ENCODE data around the gene MMP25.

Gene MMP25

DNA sequence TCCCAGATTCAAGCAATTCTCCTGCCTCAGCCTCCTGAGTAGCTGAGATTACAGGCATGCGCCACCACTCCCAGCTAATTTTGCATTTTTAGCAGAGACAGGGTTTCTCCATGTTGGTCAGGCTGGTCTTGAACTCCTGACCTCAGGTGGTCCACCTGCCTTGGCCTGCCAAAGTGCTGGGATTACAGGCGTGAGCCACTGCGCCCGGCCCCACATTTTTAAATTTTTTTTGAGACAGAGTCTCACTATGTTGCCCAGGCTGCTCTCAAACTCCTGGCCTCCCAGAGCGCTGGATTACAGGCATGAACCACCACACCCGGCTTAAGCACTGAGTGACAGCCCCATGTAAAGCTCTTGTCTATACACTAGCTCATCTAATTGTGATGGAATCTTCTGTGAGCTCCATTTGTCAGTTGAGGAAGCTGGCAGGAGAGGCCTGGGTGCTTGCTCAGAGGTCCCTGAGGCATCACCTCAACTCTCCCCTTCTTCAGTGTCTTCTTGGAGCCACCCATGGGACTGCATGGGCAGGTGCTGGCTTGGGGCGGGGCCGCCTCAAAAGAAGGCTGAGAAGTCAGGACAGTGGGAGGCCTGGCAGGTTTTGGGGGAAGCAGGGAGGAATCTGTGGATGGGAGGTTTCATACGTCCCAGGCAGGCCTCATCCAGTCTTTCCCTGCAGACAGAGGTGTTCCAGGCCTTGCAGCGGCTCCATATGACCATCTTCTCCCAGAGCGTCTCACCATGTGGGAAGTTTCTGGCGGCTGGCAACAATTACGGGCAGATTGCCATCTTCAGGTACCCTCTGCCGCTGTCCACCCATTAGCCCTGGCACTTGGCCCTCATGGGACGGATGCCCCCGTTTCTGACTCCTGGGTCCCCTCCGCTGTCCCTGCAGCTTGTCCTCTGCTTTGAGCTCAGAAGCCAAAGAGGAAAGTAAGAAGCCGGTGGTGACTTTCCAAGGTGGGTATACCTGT, 21.0 kb upstream of the MMP25 start:
- TF ChIP-seq, protein P1, sequence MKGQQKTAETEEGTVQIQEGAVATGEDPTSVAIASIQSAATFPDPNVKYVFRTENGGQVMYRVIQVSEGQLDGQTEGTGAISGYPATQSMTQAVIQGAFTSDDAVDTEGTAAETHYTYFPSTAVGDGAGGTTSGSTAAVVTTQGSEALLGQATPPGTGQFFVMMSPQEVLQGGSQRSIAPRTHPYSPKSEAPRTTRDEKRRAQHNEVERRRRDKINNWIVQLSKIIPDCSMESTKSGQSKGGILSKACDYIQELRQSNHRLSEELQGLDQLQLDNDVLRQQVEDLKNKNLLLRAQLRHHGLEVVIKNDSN (IDR thresholded peaks at IDR 0.05) = no peak
- TF ChIP-seq NFIC (IDR thresholded peaks at IDR 0.05) (no peak), TCF12 (IDR thresholded peaks at IDR 0.05; ENCODE audit: low read depth) (no peak), CEBPB (IDR thresholded peaks at IDR 0.05) (no peak), TAF1 (IDR thresholded peaks at IDR 0.05; ENCODE audit: low read depth) (no peak), FOXM1 (IDR thresholded peaks at IDR 0.05; ENCODE audit: borderline replicate concordance, low read depth) (no peak), TEAD4 (IDR thresholded peaks at IDR 0.05) (no peak), RAD21 (IDR thresholded peaks at IDR 0.05; ENCODE audit: low read depth) (no peak), EP300 (IDR thresholded peaks at IDR 0.05; ENCODE audit: borderline replicate concordance) (no peak), YY1 (IDR thresholded peaks at IDR 0.05; ENCODE audit: low read depth) (no peak)
- TF ChIP-seq, protein P2, sequence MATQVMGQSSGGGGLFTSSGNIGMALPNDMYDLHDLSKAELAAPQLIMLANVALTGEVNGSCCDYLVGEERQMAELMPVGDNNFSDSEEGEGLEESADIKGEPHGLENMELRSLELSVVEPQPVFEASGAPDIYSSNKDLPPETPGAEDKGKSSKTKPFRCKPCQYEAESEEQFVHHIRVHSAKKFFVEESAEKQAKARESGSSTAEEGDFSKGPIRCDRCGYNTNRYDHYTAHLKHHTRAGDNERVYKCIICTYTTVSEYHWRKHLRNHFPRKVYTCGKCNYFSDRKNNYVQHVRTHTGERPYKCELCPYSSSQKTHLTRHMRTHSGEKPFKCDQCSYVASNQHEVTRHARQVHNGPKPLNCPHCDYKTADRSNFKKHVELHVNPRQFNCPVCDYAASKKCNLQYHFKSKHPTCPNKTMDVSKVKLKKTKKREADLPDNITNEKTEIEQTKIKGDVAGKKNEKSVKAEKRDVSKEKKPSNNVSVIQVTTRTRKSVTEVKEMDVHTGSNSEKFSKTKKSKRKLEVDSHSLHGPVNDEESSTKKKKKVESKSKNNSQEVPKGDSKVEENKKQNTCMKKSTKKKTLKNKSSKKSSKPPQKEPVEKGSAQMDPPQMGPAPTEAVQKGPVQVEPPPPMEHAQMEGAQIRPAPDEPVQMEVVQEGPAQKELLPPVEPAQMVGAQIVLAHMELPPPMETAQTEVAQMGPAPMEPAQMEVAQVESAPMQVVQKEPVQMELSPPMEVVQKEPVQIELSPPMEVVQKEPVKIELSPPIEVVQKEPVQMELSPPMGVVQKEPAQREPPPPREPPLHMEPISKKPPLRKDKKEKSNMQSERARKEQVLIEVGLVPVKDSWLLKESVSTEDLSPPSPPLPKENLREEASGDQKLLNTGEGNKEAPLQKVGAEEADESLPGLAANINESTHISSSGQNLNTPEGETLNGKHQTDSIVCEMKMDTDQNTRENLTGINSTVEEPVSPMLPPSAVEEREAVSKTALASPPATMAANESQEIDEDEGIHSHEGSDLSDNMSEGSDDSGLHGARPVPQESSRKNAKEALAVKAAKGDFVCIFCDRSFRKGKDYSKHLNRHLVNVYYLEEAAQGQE (IDR thresholded peaks at IDR 0.05; ENCODE audit: low read depth) = no peak
- TF ChIP-seq, protein P3, sequence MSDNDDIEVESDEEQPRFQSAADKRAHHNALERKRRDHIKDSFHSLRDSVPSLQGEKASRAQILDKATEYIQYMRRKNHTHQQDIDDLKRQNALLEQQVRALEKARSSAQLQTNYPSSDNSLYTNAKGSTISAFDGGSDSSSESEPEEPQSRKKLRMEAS (IDR thresholded peaks at IDR 0.05) = no peak

DNA sequence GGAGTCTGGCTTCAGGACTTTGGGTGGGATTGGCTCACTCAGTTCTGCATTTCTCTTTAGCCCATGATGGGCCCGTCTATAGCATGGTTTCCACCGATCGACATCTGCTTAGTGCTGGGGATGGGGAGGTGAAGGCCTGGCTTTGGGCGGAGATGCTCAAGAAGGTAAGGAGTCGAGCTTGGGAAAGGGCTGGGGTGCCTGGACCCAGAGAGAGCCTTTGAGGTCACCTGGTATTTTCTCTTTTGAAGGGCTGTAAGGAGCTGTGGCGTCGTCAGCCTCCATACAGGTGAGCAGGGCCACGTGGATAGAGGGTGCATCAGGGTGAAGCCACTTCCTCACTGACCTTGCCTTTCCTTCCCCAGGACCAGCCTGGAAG, 20.4 kb upstream of the MMP25 start:
- TF ChIP-seq EP300 (IDR thresholded peaks at IDR 0.05; ENCODE audit: borderline replicate concordance) = no peak
- TF ChIP-seq CREB1 (IDR thresholded peaks at IDR 0.05; ENCODE audit: low read depth) = no peak
- TF ChIP-seq, protein P2 (IDR thresholded peaks at IDR 0.05; ENCODE audit: low read depth) = no peak
- TF ChIP-seq FOXM1 (IDR thresholded peaks at IDR 0.05; ENCODE audit: borderline replicate concordance, low read depth) = no peak
- TF ChIP-seq TEAD4 (IDR thresholded peaks at IDR 0.05) = no peak
- TF ChIP-seq RAD21 (IDR thresholded peaks at IDR 0.05; ENCODE audit: low read depth) = no peak
- TF ChIP-seq YY1 (IDR thresholded peaks at IDR 0.05; ENCODE audit: low read depth) = no peak
- TF ChIP-seq TCF12 (IDR thresholded peaks at IDR 0.05; ENCODE audit: low read depth) = no peak
- no peak for TF ChIP-seq ZBTB7A (IDR thresholded peaks at IDR 0.05; ENCODE audit: low read depth)
- TF ChIP-seq NFIC (IDR thresholded peaks at IDR 0.05) = no peak
- no peak for TF ChIP-seq CEBPB (IDR thresholded peaks at IDR 0.05)
- TF ChIP-seq EGR1 (IDR thresholded peaks at IDR 0.05) = no peak
- TF ChIP-seq, protein P3 (IDR thresholded peaks at IDR 0.05) = no peak
- TF ChIP-seq, protein P1 (IDR thresholded peaks at IDR 0.05) = no peak
- no peak for TF ChIP-seq TAF1 (IDR thresholded peaks at IDR 0.05; ENCODE audit: low read depth)

DNA sequence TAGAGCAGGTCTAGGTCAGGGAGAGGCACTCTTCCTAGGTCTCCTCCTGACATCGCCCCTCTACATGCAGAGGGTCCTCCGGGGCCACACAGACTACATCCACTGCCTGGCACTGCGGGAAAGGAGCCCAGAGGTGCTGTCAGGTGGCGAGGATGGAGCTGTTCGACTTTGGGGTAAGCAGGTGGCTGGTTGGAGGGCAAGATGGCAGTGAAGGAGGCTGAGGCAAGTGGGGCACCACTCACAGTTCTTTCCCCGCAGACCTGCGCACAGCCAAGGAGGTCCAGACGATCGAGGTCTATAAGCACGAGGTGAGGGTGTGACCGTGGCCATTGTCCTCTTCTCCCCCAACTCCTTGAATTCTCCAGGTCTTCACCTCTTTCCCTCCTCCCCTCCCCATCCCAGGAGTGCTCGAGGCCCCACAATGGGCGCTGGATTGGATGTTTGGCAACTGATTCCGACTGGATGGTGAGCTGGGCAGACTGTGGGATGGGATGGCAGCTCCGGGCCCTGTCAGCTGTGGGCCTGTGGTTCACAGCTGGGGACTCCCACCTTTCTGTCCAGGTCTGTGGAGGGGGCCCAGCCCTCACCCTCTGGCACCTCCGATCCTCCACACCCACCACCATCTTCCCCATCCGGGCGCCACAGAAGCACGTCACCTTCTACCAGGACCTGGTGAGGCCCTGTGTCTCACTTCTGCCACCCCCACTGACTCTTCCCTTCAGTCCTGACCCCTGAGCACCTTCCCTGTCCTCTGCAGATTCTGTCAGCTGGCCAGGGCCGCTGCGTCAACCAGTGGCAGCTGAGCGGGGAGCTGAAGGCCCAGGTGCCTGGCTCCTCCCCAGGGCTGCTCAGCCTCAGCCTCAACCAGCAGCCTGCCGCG, 19.5 kb upstream of the MMP25 start:
- TF ChIP-seq YY1 (IDR thresholded peaks at IDR 0.05; ENCODE audit: low read depth) (no peak), TEAD4 (IDR thresholded peaks at IDR 0.05) (no peak), TAF1 (IDR thresholded peaks at IDR 0.05; ENCODE audit: low read depth) (no peak), CEBPB (IDR thresholded peaks at IDR 0.05) (no peak), ZBTB7A (IDR thresholded peaks at IDR 0.05; ENCODE audit: low read depth) (no peak), RAD21 (IDR thresholded peaks at IDR 0.05; ENCODE audit: low read depth) (no peak), NFIC (IDR thresholded peaks at IDR 0.05) (no peak), TCF12 (IDR thresholded peaks at IDR 0.05; ENCODE audit: low read depth) (no peak), FOXM1 (IDR thresholded peaks at IDR 0.05; ENCODE audit: borderline replicate concordance, low read depth) (no peak), EP300 (IDR thresholded peaks at IDR 0.05; ENCODE audit: borderline replicate concordance) (no peak), EGR1 (IDR thresholded peaks at IDR 0.05) (no peak)
- TF ChIP-seq, protein P2 (IDR thresholded peaks at IDR 0.05; ENCODE audit: low read depth) = no peak
- TF ChIP-seq, protein P3 (IDR thresholded peaks at IDR 0.05) = no peak
- TF ChIP-seq, protein P1 (IDR thresholded peaks at IDR 0.05) = no peak
